PC-9 (cell line): ENCODE results near the gene CDH11. TPM values are rescaled to one million over a fixed set of nuclear protein-coding genes. Genes with fewer than 3 reads are reported as not detected.

Source experiments
- BruUV-seq: library from RNA; stranded (reverse); fragments of 400-500 nt; replicated peaks from 2 replicates; lab custom pipeline; 2021; lab: Mats Ljungman, UMichigan
- CTCF ChIA-PET: fragments of 300-600 bp; sonication (Branson Sonifier 250); formaldehyde crosslinking; loops from one replicate; lab custom pipeline; 2022; ENCODE audit warnings: antibody characterized with exemption; lab: Charles Lee
- POLR2A ChIA-PET: fragments of 300-600 bp; sonication (Branson Sonifier 250); formaldehyde crosslinking; loops from one replicate; lab custom pipeline; 2022; ENCODE audit warnings: antibody characterized with exemption; ENCODE audit not compliant: unreplicated experiment; lab: Charles Lee
- DNase-seq, 2 experiments: peaks; one replicate each; pipeline versions ENCODE4 v3.0.0 to v3.0.0-alpha.2; 2015 to 2022; ENCODE audit warnings: mixed read lengths in 1 of 2
- H2AFZ ChIP-seq: fragments of 200-600 bp; sonication (generic); 2 replicates; pipeline ENCODE4 v1.8.1; 2017; ENCODE audit warnings: antibody characterized with exemption
- H3F3A ChIP-seq: fragments of 200-600 bp; sonication (generic); 2 replicates; pipeline ENCODE4 v1.8.1; 2017; ENCODE audit warnings: antibody characterized with exemption, mild to moderate bottlenecking, low read depth; ENCODE audit not compliant: insufficient read depth
- H3K27ac ChIP-seq: fragments of 200-600 bp; sonication (generic); 2 replicates; pipeline ENCODE4 v1.6.1; 2016; ENCODE audit warnings: mixed run types
- H3K27me3 ChIP-seq: fragments of 200-600 bp; sonication (generic); 2 replicates; pipeline ENCODE4 v1.6.1; 2016; ENCODE audit warnings: low read depth, mixed run types; ENCODE audit not compliant: insufficient read depth
- H3K36me3 ChIP-seq: fragments of 200-600 bp; sonication (generic); 2 replicates; pipeline ENCODE4 v1.6.1; 2016; ENCODE audit warnings: low read depth, mixed run types
- H3K4me1 ChIP-seq: fragments of 200-600 bp; sonication (generic); replicated peaks from 2 replicates; pipeline ENCODE4 v1.6.1; 2016; ENCODE audit warnings: mixed run types; ENCODE audit not compliant: insufficient read depth
- H3K4me2 ChIP-seq: fragments of 200-600 bp; sonication (generic); 2 replicates; pipeline ENCODE4 v1.6.1; 2017; ENCODE audit warnings: mixed run types
- H3K4me3 ChIP-seq: fragments of 200-600 bp; sonication (generic); 2 replicates; pipeline ENCODE4 v1.6.1; 2016; ENCODE audit warnings: mixed run types
- H3K79me2 ChIP-seq: fragments of 200-600 bp; sonication (generic); 2 replicates; pipeline ENCODE4 v1.6.1; 2017; ENCODE audit warnings: low read depth, mixed run types
- H3K9me2 ChIP-seq: fragments of 200-600 bp; sonication (generic); 2 replicates; pipeline ENCODE4 v1.8.1; 2017; ENCODE audit warnings: mild to moderate bottlenecking; ENCODE audit not compliant: insufficient read depth
- H3K9me3 ChIP-seq: fragments of 200-600 bp; sonication (generic); 2 replicates; pipeline ENCODE4 v1.8.1; 2016; ENCODE audit warnings: low read depth; ENCODE audit not compliant: insufficient read depth
- H4K20me1 ChIP-seq: fragments of 200-600 bp; sonication (generic); 2 replicates; pipeline ENCODE4 v1.8.1; 2017; ENCODE audit not compliant: insufficient read depth
- EZH2 ChIP-seq: fragments of 200-600 bp; sonication (generic); IDR thresholded peaks from 2 replicates; pipeline ENCODE4 v1.8.0; 2017; ENCODE audit warnings: antibody characterized with exemption, low read depth
- intact Hi-C: fragments of 100-400 bp; cut with micrococcal nuclease; formaldehyde crosslinking; loops from one replicate; pipeline ENCODE4 v1.10.0; 2022; ENCODE audit not compliant: unreplicated experiment
- total RNA-seq: library from RNA; stranded (reverse); gene quantifications from 2 replicates; pipeline ENCODE4 v1.2.3, GENCODE V29; 2021
- TF ChIP-seq, protein P1 (sequence below): fragments of 200-600 bp; sonication (generic); conservative IDR thresholded peaks from 2 replicates; pipeline ENCODE4 v1.6.1; 2017; ENCODE audit warnings: mixed run types, antibody characterized with exemption, mild to moderate bottlenecking, moderate library complexity

CDH11 gene
- total RNA-seq, 1 experiment from 2014 or later, result not detected

- Histone ChIP-seq H3K79me2 (no peaks in the 10 kb centered on the region), H3K9me2 (no peaks in the 10 kb centered on the region), H4K20me1 (no peaks in the 10 kb centered on the region), H3K4me1 (no peaks in the 10 kb centered on the region), H3K4me3 (no peak overlapping the region), H3K9me3 (0 out of 2 replicates have a peak, but pooled peaks cover 5% of the 10 kb centered on the region), H2AFZ (no peak overlapping the region), H3K4me2 (no peak overlapping the region), H3K27me3 (no peaks in the 10 kb centered on the region), H3F3A (no peaks in the 10 kb centered on the region), H3K36me3 (no peaks in the 10 kb centered on the region), H3K27ac (no peak overlapping the region)
- intact Hi-C loops, result no loop called here
- no peak for DNase-seq
- CTCF ChIA-PET, result no interaction called here
- POLR2A ChIA-PET, result no interaction called here
- TF ChIP-seq, protein P1, sequence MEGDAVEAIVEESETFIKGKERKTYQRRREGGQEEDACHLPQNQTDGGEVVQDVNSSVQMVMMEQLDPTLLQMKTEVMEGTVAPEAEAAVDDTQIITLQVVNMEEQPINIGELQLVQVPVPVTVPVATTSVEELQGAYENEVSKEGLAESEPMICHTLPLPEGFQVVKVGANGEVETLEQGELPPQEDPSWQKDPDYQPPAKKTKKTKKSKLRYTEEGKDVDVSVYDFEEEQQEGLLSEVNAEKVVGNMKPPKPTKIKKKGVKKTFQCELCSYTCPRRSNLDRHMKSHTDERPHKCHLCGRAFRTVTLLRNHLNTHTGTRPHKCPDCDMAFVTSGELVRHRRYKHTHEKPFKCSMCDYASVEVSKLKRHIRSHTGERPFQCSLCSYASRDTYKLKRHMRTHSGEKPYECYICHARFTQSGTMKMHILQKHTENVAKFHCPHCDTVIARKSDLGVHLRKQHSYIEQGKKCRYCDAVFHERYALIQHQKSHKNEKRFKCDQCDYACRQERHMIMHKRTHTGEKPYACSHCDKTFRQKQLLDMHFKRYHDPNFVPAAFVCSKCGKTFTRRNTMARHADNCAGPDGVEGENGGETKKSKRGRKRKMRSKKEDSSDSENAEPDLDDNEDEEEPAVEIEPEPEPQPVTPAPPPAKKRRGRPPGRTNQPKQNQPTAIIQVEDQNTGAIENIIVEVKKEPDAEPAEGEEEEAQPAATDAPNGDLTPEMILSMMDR, result no peak
- no peak for TF ChIP-seq EZH2
- no TSS peak for BruUV-seq
Measured at GRCh38 chr16:65016754-65017153, 105.1 kb downstream of the CDH11 start.

DNA sequence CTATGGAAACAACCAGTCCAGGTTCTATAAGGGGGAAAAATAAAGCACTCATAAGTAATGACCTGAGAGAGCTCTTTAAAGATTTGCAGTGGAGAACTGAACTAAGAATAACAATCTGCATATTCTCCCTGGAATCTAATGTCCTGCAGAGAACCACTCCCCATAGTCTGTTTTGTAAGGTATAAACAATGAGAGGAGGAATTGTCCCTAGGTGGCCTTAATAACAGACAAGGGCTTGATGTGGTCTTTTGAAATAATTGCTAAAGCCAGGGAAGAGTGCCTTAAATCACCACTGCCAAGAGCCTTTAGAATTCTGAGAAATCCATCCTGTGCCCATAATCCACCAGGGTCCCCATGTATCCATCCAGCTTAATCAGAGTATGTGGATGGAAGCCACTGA, 106.3 kb downstream of the CDH11 start:
- Histone ChIP-seq H3K9me2 (no peaks in the 10 kb centered on the region), H3K4me1 (no peaks in the 10 kb centered on the region), H2AFZ (no peak overlapping the region), H3K9me3 (0 out of 2 replicates have a peak, but pooled peaks cover 5% of the 10 kb centered on the region), H3F3A (no peaks in the 10 kb centered on the region), H3K36me3 (no peaks in the 10 kb centered on the region), H3K27me3 (no peaks in the 10 kb centered on the region), H4K20me1 (no peaks in the 10 kb centered on the region), H3K79me2 (no peaks in the 10 kb centered on the region), H3K27ac (no peak overlapping the region), H3K4me3 (no peak overlapping the region), H3K4me2 (no peak overlapping the region)
- CTCF ChIA-PET, result no interaction called here
- no TSS peak for BruUV-seq
- no peak for DNase-seq
- intact Hi-C loops, result no loop called here
- TF ChIP-seq, protein P1, result no peak
- TF ChIP-seq EZH2, result no peak
- POLR2A ChIA-PET, result no interaction called here

DNA sequence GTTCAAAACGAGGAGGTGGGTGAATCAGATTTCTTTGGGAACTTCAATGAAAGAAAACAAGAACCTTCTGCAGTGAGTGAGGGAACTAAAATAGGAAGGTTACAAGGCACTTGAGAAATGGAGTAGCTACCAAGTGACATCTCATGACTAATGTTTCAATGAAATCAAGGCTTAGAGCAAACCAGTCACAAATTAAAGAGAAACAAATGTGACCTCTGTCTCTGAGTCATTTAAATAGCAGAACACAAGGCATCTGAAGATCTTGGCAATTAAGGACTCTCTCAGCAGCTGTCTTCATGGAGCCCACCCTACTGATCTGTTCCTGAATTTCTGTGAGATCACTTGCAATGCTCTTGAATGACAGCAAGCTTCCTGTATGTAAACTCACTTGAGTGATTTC, 109.5 kb downstream of the CDH11 start:
- Histone ChIP-seq H2AFZ (no peak overlapping the region), H4K20me1 (peaks cover 7% of the 10 kb centered on the region; the same call in 1 of the 2 replicates), H3K79me2 (no peaks in the 10 kb centered on the region), H3K9me2 (no peaks in the 10 kb centered on the region), H3F3A (no peaks in the 10 kb centered on the region), H3K4me2 (no peak overlapping the region), H3K4me1 (no peaks in the 10 kb centered on the region), H3K9me3 (no peaks in the 10 kb centered on the region), H3K36me3 (no peaks in the 10 kb centered on the region), H3K27ac (no peak overlapping the region), H3K4me3 (no peak overlapping the region), H3K27me3 (no peaks in the 10 kb centered on the region)
- POLR2A ChIA-PET, result no interaction called here
- no TSS peak for BruUV-seq
- intact Hi-C loops, result no loop called here
- DNase-seq, result no peak
- TF ChIP-seq, protein P1, result no peak
- no peak for TF ChIP-seq EZH2
- CTCF ChIA-PET, result no interaction called here
